H4 (cell line): ENCODE results near the gene TMEM175. TPM values are rescaled to one million over a fixed set of nuclear protein-coding genes. Genes with fewer than 3 reads are reported as not detected.
"Not testable (repeated sequence)": the region's sequence is repeated elsewhere in the genome, so short reads cannot be mapped to it uniquely, and the experiment has no call there.

Source experiments
- DNase-seq: peaks from one replicate; pipeline ENCODE4 v3.0.0-alpha.2; 2015; ENCODE audit warnings: low spot score
- total RNA-seq: library from RNA; depleted of rRNA; stranded (reverse); fragments of >200 nt; shearing (Covaris generic); gene quantifications from 2 replicates; pipeline ENCODE4 v1.2.3, GENCODE V29; 2014

The TMEM175 gene
- total RNA-seq, 1 experiment from 2014 or later, result 13.0 TPM

DNA sequence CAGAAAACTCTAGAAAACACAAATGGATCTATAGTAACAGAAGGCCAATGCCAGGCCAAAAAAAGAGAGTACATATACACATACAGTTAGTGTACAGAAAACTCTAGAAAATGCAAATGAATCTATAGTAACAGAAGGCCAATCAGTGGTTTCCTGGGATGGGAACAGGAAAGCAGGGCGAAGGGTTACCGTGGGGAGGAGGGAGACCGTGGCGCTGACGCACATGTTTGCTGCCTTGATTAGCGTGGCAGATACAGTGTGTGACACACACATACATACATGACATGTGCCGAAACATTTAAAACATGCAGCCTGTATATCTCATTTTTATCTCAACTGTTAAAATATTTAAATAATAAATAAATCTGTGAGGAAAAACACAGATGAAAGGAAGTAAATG, 14.8 kb upstream of the TMEM175 start:
- no peak for DNase-seq

- DNase-seq, result no peak
These were observed 14.3 kb upstream of the TMEM175 start for GRCh38 chr4:917992-918391.

DNA sequence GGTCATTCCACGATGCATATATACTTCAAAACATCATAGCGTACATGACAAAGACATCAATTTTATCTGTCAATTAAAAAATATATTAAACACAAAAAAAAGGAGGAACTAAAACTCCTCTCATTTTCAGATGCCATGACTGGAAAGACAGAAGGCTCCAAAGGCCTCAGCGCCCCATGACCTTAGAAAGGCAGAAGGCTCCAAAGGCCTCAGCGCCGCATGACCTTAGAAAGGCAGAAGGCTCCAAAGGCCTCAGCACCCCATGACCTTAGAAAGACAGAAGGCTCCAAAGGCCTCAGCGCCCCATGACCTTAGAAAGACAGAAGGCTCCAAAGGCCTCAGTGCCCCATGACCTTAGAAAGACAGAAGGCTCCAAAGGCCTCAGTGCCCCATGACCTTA, 13.7 kb upstream of the TMEM175 start:
- DNase-seq, result not testable (repeated sequence)

- DNase-seq, result not testable (repeated sequence)
These were observed 13.1 kb upstream of the TMEM175 start for GRCh38 chr4:919004-919680.

GRCh38 chr4:921830-922331, 10.4 kb upstream of the TMEM175 start:
- no peak for DNase-seq

DNA sequence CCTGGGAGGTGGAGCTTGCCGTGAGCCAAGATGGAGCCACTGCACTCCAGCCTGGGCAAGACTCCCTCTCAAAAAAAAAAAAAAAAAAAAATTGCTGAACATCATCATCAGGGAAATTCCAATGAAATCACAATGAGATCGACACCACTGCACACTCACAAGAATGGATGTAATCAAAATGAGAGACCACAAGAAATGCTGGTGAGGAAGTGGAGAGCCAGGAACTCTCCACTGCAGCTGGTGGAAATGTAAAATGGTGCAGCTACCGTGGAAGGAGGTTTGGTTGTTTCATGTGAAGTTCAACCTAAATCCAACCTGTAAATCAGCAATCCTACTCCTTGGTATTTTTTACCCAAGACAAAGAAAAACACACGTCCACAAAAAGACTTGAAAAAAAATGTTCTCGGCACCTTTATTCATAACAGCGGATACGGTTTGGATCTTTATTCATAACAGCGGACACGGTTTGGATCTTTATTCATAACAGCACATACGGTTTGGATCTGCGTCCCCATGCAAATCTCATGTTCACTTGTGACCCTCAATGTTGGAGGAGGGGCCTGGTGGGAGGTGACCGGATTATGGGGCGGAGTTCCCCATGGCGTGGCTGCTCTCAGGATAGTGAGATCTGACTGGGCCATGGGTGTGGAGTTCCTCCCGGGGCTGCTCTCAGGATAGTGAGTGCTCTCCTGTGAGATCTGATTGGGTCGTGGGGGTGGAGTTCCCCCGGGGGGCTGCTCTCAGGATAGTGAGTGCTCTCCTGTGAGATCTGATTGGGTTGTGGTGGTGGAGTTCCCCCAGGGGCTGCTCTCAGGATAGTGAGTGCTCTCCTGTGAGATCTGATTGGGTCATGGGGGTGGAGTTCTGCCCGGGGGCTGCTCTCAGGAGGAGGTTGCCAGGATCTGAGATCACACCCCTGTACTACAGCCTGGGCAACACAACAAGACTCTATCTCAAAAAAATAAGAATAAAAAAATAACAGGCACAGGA, 7.9 kb upstream of the TMEM175 start:
- DNase-seq, result no peak

- DNase-seq, result no peak
These were observed 7.1 kb upstream of the TMEM175 start for GRCh38 chr4:925171-925570.

GRCh38 chr4:925771-926500, 6.3 kb upstream of the TMEM175 start:
- no peak for DNase-seq

DNA sequence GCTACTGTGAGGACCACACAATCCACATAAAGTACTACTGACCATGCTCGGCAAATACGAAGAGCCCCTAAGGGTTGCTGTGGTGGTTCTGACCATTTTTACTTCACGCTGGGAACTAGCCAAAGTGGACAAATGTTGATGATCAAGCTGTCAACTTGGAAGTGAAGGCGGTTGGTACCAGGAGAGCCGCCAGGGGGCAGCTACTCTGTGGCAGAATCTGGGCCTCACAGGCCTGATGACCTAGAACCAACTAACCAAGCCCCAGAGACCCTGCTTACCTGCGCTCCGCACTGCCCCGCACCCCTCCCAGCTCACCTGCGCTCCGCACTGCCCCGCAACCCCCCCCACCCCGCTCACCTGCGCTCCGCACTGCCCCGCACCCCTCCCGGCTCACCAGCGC, 5.7 kb upstream of the TMEM175 start:
- DNase-seq, result no peak

- not testable (repeated sequence) for DNase-seq
These were observed 4.7 kb upstream of the TMEM175 start for GRCh38 chr4:927566-927965.

GRCh38 chr4:929096-929765, 3.0 kb upstream of the TMEM175 start:
- no peak for DNase-seq

GRCh38 chr4:930028-930551, 2.2 kb upstream of the TMEM175 start:
- DNase-seq, result no peak

DNA sequence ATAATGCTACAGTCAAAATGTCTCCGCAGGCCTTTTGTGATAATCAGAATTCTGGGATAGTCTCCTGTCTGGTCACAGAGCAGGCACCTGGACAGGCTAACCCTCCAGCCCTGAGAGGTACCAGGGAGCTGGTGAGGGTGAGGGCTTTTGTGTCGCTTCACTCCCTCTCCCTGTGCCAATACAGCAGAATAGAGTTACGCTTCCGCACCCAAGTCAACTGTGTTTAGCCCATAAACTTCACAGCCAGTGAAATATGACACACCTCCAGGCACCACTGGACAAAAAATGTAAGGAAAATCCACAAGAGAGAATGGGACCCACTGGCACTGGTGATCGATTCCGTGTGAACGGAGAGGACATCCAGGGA, 1.4 kb upstream of the TMEM175 start:
- no peak for DNase-seq

GRCh38 chr4:931194-931959, 883 bp upstream of the TMEM175 start:
- no peak for DNase-seq

- DNase-seq, result no peak
These were observed 432 bp downstream of the TMEM175 start for GRCh38 chr4:932713-933070.

DNA sequence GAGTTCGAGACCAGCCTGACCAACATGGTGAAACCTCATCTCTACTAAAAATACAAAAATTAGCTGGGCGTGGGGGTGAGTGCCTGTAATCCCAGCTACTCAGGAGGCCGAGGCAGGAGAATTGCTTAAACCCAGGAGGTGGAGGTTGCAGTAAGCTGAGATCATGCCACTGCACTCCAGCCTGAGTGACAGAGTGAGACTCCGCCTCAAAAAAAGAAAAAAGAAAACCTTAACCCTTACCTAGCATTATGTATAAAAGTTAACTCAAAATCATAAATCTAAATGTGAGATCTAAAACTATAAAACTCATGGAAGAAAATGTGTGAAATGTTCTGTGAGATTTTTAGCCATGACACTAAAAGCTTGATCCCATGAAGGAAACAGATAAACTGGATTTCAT, 7.2 kb downstream of the TMEM175 start:
- DNase-seq, result not testable (repeated sequence)

- no peak for DNase-seq
These were observed 13.2 kb downstream of the TMEM175 start for GRCh38 chr4:945274-946102.

DNA sequence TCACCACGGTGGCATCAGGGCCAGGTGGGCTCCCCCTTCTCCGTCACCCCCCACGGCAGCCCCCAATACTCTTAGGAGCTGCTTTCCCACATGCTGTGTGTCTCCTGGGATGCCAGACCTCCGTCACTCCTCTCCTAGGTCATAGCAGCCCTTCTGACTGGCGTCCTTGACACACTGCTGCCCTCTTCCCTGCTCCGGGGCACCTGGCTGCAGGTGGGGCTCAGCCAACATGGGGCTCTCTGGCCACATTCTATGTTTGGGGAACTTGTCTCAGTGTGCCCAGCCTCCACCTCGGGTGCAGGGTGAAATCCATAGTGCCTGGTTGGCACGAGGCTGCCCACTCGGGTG, 13.8 kb downstream of the TMEM175 start:
- DNase-seq, result no peak

- no peak for DNase-seq
These were observed 14.5 kb downstream of the TMEM175 start for GRCh38 chr4:946517-947471.
